Activated CD8-positive, alpha-beta memory T cell treated with anti-CD3 and anti-CD28 coated beads for 36 hours (primary cell): Measurements from ENCODE around the gene INHA. TPM values are rescaled to one million over a fixed set of nuclear protein-coding genes. Genes with fewer than 3 reads are reported as not detected.

Experiments
- CTCF ChIA-PET: fragments of 350-600 bp; sonication (Branson Sonifier 250); formaldehyde crosslinking; loops from one replicate; lab custom pipeline; 2021; ENCODE audit warnings: antibody characterized with exemption; lab: Charles Lee
- POLR2A ChIA-PET: fragments of 350-600 bp; sonication (Branson Sonifier 250); formaldehyde crosslinking; loops from one replicate; lab custom pipeline; 2021; ENCODE audit warnings: antibody characterized with exemption; lab: Charles Lee
- total RNA-seq, 2 experiments: library from RNA; stranded (reverse); gene quantifications; one replicate each; pipeline ENCODE4 v1.2.3, GENCODE V29; 2021

Gene INHA
- total RNA-seq, 2 experiments from 2014 or later: not detected

GRCh38 chr2:219565130-219566080 is 6.7 kb upstream of the INHA start:
- ChIA-PET POLR2A (interaction anchor here (0.6 kb wide), 1 partner anchor 816 kb away, joined by 4 read pairs; no protein-coding TSS in a partner anchor), CTCF (no interaction called here)

- ChIA-PET POLR2A (no interaction called here), CTCF (interaction anchor here (1.4 kb wide), 1 partner anchor 76 kb away, joined by 3 read pairs; no protein-coding TSS in a partner anchor)
Measured at GRCh38 chr2:219566640-219567039, 5.5 kb upstream of the INHA start.

- CTCF ChIA-PET: interaction anchor here (1.4 kb wide), 1 partner anchor 76 kb away, joined by 3 read pairs; no protein-coding TSS in a partner anchor
Measured at GRCh38 chr2:219567131-219567530, 5.0 kb upstream of the INHA start.

GRCh38 chr2:219567791-219568361 is 4.2 kb upstream of the INHA start:
- POLR2A ChIA-PET: no interaction called here
- CTCF ChIA-PET: interaction anchor here (1.4 kb wide), 1 partner anchor 75 kb away, joined by 3 read pairs; no protein-coding TSS in a partner anchor

More at GRCh38 chr2:219567131-219567530, 5.0 kb upstream of the INHA start:
- POLR2A ChIA-PET: no interaction called here

- ChIA-PET POLR2A (no interaction called here), CTCF (no interaction called here)
Measured at GRCh38 chr2:219569041-219569440, 3.1 kb upstream of the INHA start.

- ChIA-PET POLR2A (no interaction called here), CTCF (interaction anchor here (2.0 kb wide), 1 partner anchor 9 kb away, joined by 11 read pairs; no protein-coding TSS in a partner anchor)
Measured at GRCh38 chr2:219569635-219570034, 2.5 kb upstream of the INHA start.

- ChIA-PET CTCF (interaction anchor here (1.5 to 2.0 kb wide), 2 partner anchors 10 to 29 kb away, joined by 5 to 11 read pairs; no protein-coding TSS in a partner anchor), POLR2A (interaction anchor here (0.6 kb wide), 1 partner anchor 17 kb away, joined by 3 read pairs; no protein-coding TSS in a partner anchor)
Measured at GRCh38 chr2:219570194-219570923, 1.8 kb upstream of the INHA start.

- CTCF ChIA-PET: interaction anchor here (0.5 to 2.0 kb wide), 3 partner anchors 11 to 113 kb away, joined by 4 to 11 read pairs (median 5); no protein-coding TSS in a partner anchor
- POLR2A ChIA-PET: interaction anchor here (0.6 kb wide), 1 partner anchor 17 kb away, joined by 3 read pairs; no protein-coding TSS in a partner anchor
Measured at GRCh38 chr2:219570924-219571310, 1.2 kb upstream of the INHA start.

GRCh38 chr2:219571311-219572236 is 536 bp upstream of the INHA start, which contains the start of gene OBSL1:
Gene OBSL1 (minus strand): TSS chr2:219571539. CDS start chr2:219571232, 307 bp downstream.
- POLR2A ChIA-PET: interaction anchor here (0.6 kb wide), 1 partner anchor 199 kb away, joined by 3 read pairs; no protein-coding TSS in a partner anchor
- CTCF ChIA-PET: interaction anchor here (0.5 to 2.0 kb wide), 4 partner anchors 11 to 360 kb away, joined by 4 to 11 read pairs (median 5); no protein-coding TSS in a partner anchor

- ChIA-PET POLR2A (no interaction called here), CTCF (no interaction called here)
Measured at GRCh38 chr2:219573166-219573565, 1.1 kb downstream of the INHA start.

- CTCF ChIA-PET: no interaction called here
- POLR2A ChIA-PET: no interaction called here
Measured at GRCh38 chr2:219574484-219575311, 2.6 kb downstream of the INHA start.

- ChIA-PET CTCF (no interaction called here), POLR2A (no interaction called here)
Measured at GRCh38 chr2:219575566-219576504, 3.7 kb downstream of the INHA start.

GRCh38 chr2:219576505-219577388 is 4.6 kb downstream of the INHA start:
- ChIA-PET POLR2A (no interaction called here), CTCF (interaction anchor here (1.6 kb wide), 1 partner anchor 17 kb away, joined by 4 read pairs; no protein-coding TSS in a partner anchor)

- CTCF ChIA-PET: no interaction called here
Measured at GRCh38 chr2:219578811-219579613, 6.9 kb downstream of the INHA start.

More at GRCh38 chr2:219578811-219579613, 6.9 kb downstream of the INHA start:
- POLR2A ChIA-PET: interaction anchor here (0.6 kb wide), 1 partner anchor 19 kb away, joined by 3 read pairs; no protein-coding TSS in a partner anchor
